K562 (cell line): ENCODE measurements around the gene PTPRE. TPM values are rescaled to one million over a fixed set of nuclear protein-coding genes. Genes with fewer than 3 reads are reported as not detected.

ENCODE experiments used
- ATAC-seq: fragments of 200-7000 bp; cut with Tn5 transposase; 3 replicates; pipeline ENCODE4 v1.9.1; 2020; ENCODE audit warnings: moderate library complexity
- BruUV-seq: library from RNA; stranded (reverse); fragments of 400-500 nt; replicated peaks from 2 replicates; lab custom pipeline; 2021; lab: Mats Ljungman, UMichigan
- CTCF ChIA-PET: fragments of 300-600 bp; formaldehyde crosslinking; extraction: SDS; loops from one replicate; lab custom pipeline; 2021; ENCODE audit warnings: low intra/inter-chr PET ratio; lab: Yijun Ruan, JAX
- POLR2A ChIA-PET: fragments of 300-600, 350-650 bp; sonication (Branson Sonifier 250); formaldehyde crosslinking; extraction: SDS; loops from one replicate; lab custom pipeline; 2021; ENCODE audit warnings: antibody characterized with exemption, inconsistent platforms; lab: Yijun Ruan, JAX
- DNase-seq, 4 experiments: peaks; one replicate each; pipeline versions ENCODE4 v3.0.0 to v3.0.0-alpha.2; 2011 to 2018; ENCODE audit warnings: low spot score in 3 of 4, mixed read lengths in 3 of 4; ENCODE audit errors: extremely low read depth in 1 of 4
- FAIRE-seq: peaks from 2 replicates; lab custom pipeline; 2011; peaks lifted over from hg19 to GRCh38; lab: Jason Lieb, UNC
- H2AFZ ChIP-seq: 2 replicates; pipeline ENCODE4 v1.6.0; 2011; ENCODE audit warnings: low read depth, low read length, control low read depth, inconsistent platforms
- H3K27ac ChIP-seq: fragments of 200-600 bp; 3 replicates; pipeline ENCODE4 v1.8.0; 2011; ENCODE audit warnings: low read depth, mild to moderate bottlenecking, control low read depth, inconsistent platforms, low read length, moderate library complexity, mixed read lengths; ENCODE audit errors: extremely low read depth
- H3K27me3 ChIP-seq, 2 experiments: fragments of 300-600 bp in 1 of 2; 2 replicates in 1 of 2; 3 replicates in 1 of 2; pipeline versions ENCODE4 v1.6.0 to v1.8.0; 2011; ENCODE audit warnings: inconsistent platforms in 2 of 2, low read length in 2 of 2, mild to moderate bottlenecking in 1 of 2, mixed read lengths in 1 of 2, moderate library complexity in 1 of 2; ENCODE audit not compliant: control insufficient read depth in 2 of 2, insufficient read depth in 2 of 2
- H3K36me3 ChIP-seq: fragments of 300-600 bp; 3 replicates; pipeline ENCODE4 v1.8.0; 2011; ENCODE audit warnings: mild to moderate bottlenecking, low read length, inconsistent platforms; ENCODE audit not compliant: control insufficient read depth, insufficient read depth
- H3K4me1 ChIP-seq, 2 experiments: fragments of 200-600 bp in 1 of 2; replicated peaks in 1 of 2; 2 replicates in 1 of 2; 3 replicates in 1 of 2; pipeline versions ENCODE4 v1.5.1 to v1.8.0; 2011; ENCODE audit warnings: inconsistent platforms in 2 of 2, low read length in 2 of 2, mild to moderate bottlenecking in 1 of 2, mixed read lengths in 1 of 2, moderate library complexity in 1 of 2; ENCODE audit not compliant: control insufficient read depth in 2 of 2, insufficient read depth in 2 of 2
- H3K4me2 ChIP-seq: 2 replicates; pipeline ENCODE4 v1.6.1; 2011; ENCODE audit warnings: low read length, control low read depth, inconsistent platforms, mixed read lengths; ENCODE audit not compliant: insufficient read depth
- H3K4me3 ChIP-seq: fragments of 200-600 bp; sonication (generic), shearing (Covaris generic); 2 replicates; pipeline ENCODE4 v1.5.1; 2016; ENCODE audit warnings: control low read depth, inconsistent platforms
- H3K79me2 ChIP-seq: fragments of 200-600 bp; 3 replicates; pipeline ENCODE4 v1.8.0; 2011; ENCODE audit warnings: low read length, inconsistent platforms; ENCODE audit not compliant: control insufficient read depth, insufficient read depth
- H3K9ac ChIP-seq, 2 experiments: 2 replicates each; pipeline versions ENCODE4 v1.6.0 to v1.6.1; 2011; ENCODE audit warnings: low read depth in 2 of 2, low read length in 2 of 2, control low read depth in 1 of 2, inconsistent platforms in 1 of 2, mild to moderate bottlenecking in 1 of 2, mixed read lengths in 1 of 2; ENCODE audit not compliant: insufficient read depth in 1 of 2
- H3K9me1 ChIP-seq: one replicate; pipeline ENCODE4 v1.6.0; 2011; ENCODE audit warnings: inconsistent platforms, mild to moderate bottlenecking, low read length, moderate library complexity; ENCODE audit not compliant: control insufficient read depth, insufficient read depth
- H3K9me3 ChIP-seq: replicated peaks from 2 replicates; pipeline ENCODE4 v1.5.1; 2011; ENCODE audit warnings: low read depth, low read length, inconsistent platforms; ENCODE audit not compliant: control insufficient read depth, insufficient read depth
- H4K20me1 ChIP-seq: replicated peaks from 2 replicates; pipeline ENCODE4 v1.6.1; 2011; ENCODE audit warnings: low read length, inconsistent platforms, mixed read lengths; ENCODE audit not compliant: control insufficient read depth, insufficient read depth
- KAT8 ChIP-seq: fragments of 450-650 bp; IDR thresholded peaks from 2 replicates; pipeline ENCODE4 v1.6.1; 2016; ENCODE audit warnings: low read depth, mild to moderate bottlenecking
- NFRKB ChIP-seq: fragments of 450-650 bp; IDR thresholded peaks from 2 replicates; pipeline ENCODE4 v1.6.1; 2016; ENCODE audit warnings: low read depth
- RHOXF2B ChIP-seq: fragments of 250-450 bp; sonication (Bioruptor Pico); conservative IDR thresholded peaks from 2 replicates; pipeline ENCODE4 v1.5.1; 2021
- STAT5B ChIP-seq: fragments of 250-450 bp; sonication (Bioruptor Pico); IDR thresholded peaks from 2 replicates; pipeline ENCODE4 v1.8.0; 2021; ENCODE audit warnings: mild to moderate bottlenecking, inconsistent platforms
- SUPT5H ChIP-seq: fragments of 450-650 bp; IDR thresholded peaks from 2 replicates; pipeline ENCODE4 v1.6.1; 2016
- TAF15 ChIP-seq: fragments of 200-400 bp; formaldehyde crosslinking; IDR thresholded peaks from 2 replicates; pipeline ENCODE4 v1.6.1; 2017; ENCODE audit warnings: mild to moderate bottlenecking, low read depth, low read length, moderate library complexity
- TFAM ChIP-seq: fragments of 250-450 bp; sonication (Bioruptor Pico); conservative IDR thresholded peaks from 2 replicates; pipeline ENCODE4 v1.5.0; 2021; ENCODE audit warnings: mild to moderate bottlenecking, moderate library complexity
- ZNF354B ChIP-seq: fragments of 250-450 bp; sonication (Bioruptor Pico); IDR thresholded peaks from 2 replicates; pipeline ENCODE4 v1.4.0; 2020
- WGBS: fragments of 100-300 bp; shearing (Covaris generic); methylation state at CpG from one replicate; pipeline ENCODE4 v1.1.6; 2016; ENCODE audit warnings: low coverage, mixed read lengths; ENCODE audit not compliant: insufficient coverage; ENCODE audit errors: missing lambda C conversion rate; 5-methylcytosine and 5-hydroxymethylcytosine counted together
- in situ Hi-C: fragments of 300-500 bp; cut with MboI; formaldehyde crosslinking; loops from 4 replicates; pipeline ENCODE4 v1.15.0; 2018; ENCODE audit warnings: inconsistent platforms, mixed read lengths
- intact Hi-C: fragments of 100-400 bp; cut with micrococcal nuclease; formaldehyde crosslinking; loops from 2 replicates; pipeline ENCODE4 v1.14.2; 2022
- polyA plus RNA-seq, 8 experiments: library from polyadenylated mRNA; depleted of rRNA in 4 of 8; stranded (reverse) in 5 of 8; unstranded in 3 of 8; fragments of >200 nt; fragmentation: Nextera tagmentation in 2 of 8; fragmentation: Illumina TruSeq in 1 of 8; extraction: Ambion mirVana in 2 of 8; extraction: Trizol in 1 of 8; gene quantifications; 2 replicates each; pipeline versions ENCODE4 v1.2.1 to v1.2.3, GENCODE V29; 2011 to 2014; ENCODE audit warnings: inconsistent platforms in 1 of 8, missing spikeins in 1 of 8
- total RNA-seq, 7 experiments: library from RNA; depleted of rRNA in 6 of 7; stranded (reverse); fragments of >200 nt in 6 of 7; fragmentation: Illumina TruSeq in 2 of 7; extraction: Trizol in 2 of 7; gene quantifications; 2 replicates each; pipeline versions ENCODE4 v1.2.1 to v1.2.3, GENCODE V29; 2011 to 2021; ENCODE audit warnings: low replicate concordance in 1 of 7
- TF ChIP-seq, protein P1 (sequence below): sonication (generic); formaldehyde crosslinking; IDR thresholded peaks from 2 replicates; pipeline ENCODE4 v1.8.0; 2022; ENCODE audit warnings: mild to moderate bottlenecking, missing genetic modification reagents
- TF ChIP-seq, protein P2 (sequence below): fragments of 250-450 bp; sonication (Bioruptor Pico); IDR thresholded peaks from 2 replicates; pipeline ENCODE4 v1.5.0; 2020; ENCODE audit warnings: mild to moderate bottlenecking

PTPRE gene
- total and polyA plus RNA-seq, 9 of the 15 experiments (the other 6 are each of a cell fraction or from before 2014, with no cell fraction given) = 0.01 to 0.13 (median 0.04) TPM; not detected in 4

DNA sequence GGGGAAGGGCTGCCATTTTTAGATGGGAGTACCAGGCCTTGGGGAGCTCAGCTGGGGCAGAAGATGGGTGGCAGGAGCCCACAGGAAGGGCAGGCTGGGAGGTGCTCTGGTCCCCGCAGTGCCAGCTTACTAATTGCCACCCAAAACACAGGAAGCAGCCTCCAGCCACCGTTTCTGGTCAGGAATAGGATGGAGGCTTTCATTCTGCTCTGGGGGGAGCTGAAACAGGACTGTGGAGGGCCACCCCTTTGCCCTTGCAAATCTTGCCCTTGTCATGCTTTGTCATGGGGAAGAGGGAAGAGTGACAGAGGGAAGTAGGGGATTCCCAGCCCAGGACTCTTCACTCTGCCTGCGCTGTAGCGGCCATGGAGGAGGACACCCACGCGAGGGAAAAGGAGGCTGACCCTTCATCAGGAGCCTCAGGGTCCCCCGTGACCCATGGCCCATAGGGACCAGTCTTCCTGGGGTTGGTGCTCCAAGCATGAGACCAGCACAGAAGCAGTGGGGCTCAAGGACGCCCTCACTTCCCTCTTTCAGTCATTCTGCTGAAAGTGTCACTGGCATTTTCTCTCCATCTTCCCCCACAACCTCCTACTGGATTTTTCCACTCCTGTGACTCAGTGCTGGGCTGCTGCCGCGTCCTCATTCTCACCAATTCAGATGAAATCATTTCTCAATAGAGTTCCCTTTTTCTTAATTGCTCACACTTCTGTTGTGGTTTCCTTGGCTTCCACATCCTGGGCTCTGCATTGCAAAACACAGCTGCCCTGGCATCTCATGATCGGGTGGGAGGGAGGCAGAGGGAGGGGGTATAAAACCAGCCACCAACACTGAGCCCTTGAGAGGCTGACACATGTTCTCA is 157.4 kb downstream of the PTPRE start:
- FAIRE-seq = no peak
- ATAC-seq = no peak
- peaks cover 0 to 5% of the 10 kb centered on the region in 2 experiments; a peak in 2 of 5 replicates for H3K27me3 ChIP-seq
- no peaks in the 10 kb centered on the region; the same call in 2 of the 3 replicates for H3K36me3 ChIP-seq
- H3K4me3 ChIP-seq = no peak overlapping the region
- CTCF ChIA-PET = no interaction called here
- 0% methylated on average over 9 of the region's 11 CpGs for WGBS
- H2AFZ ChIP-seq = no peak overlapping the region
- no peaks in the 10 kb centered on the region for H3K9me3 ChIP-seq
- H4K20me1 ChIP-seq = no peaks in the 10 kb centered on the region
- no peaks in the 10 kb centered on the region for H3K79me2 ChIP-seq
- BruUV-seq = no TSS peak
- intact Hi-C loops (loop anchor here (10.0 kb wide), 1 partner anchor 50 kb away; no protein-coding TSS in a partner anchor), in situ Hi-C loops (no loop called here)
- peaks cover 0 to 3% of the 10 kb centered on the region in 2 experiments; a peak in 2 of 5 replicates for H3K4me1 ChIP-seq
- no peak overlapping the region for H3K9ac ChIP-seq
- no peak overlapping the region for H3K4me2 ChIP-seq
- H3K27ac ChIP-seq = no peak overlapping the region
- no peak for DNase-seq
- H3K9me1 ChIP-seq = no peaks in the 10 kb centered on the region
- no peak for TF ChIP-seq TAF15
- TF ChIP-seq KAT8 = no peak
- TF ChIP-seq SUPT5H = no peak
- POLR2A ChIA-PET = no interaction called here

DNA sequence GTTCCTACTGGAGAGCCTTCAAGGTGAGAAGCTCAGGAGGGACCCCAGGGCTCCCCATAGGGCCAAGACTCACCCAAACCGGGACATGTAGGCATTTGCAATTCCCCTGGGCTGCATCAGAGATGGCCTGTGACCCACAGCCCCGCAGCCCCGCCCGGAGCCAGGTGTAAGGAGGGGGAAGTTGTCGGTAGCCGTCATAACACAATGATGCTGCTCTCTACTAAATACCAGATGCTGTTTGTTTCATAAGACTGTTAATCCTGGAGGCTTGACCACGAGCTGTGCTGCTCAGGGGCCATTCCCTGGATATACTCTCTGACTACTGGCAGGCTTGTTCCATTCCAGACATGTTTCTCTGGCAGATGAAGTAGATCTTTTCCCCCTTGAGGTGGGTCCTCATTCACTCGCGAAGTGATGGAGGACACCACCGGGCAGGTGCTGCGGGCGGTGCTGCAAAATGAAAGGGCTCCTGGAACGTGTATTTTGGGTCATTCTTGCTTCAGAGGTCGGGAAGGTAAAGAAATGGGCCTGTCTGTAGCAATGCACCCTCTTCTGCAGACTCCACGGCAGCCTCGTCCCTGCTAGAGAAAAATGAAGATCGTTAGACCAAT is 158.2 kb downstream of the PTPRE start:
- ChIA-PET CTCF (no interaction called here), POLR2A (no interaction called here)
- H3K9me3 ChIP-seq = no peaks in the 10 kb centered on the region
- peaks cover 0 to 11% of the 10 kb centered on the region in 2 experiments; a peak in 2 of 5 replicates for H3K27me3 ChIP-seq
- in situ Hi-C loops (no loop called here), intact Hi-C loops (loop anchor here (10.0 kb wide), 1 partner anchor 50 kb away; no protein-coding TSS in a partner anchor)
- H2AFZ ChIP-seq = no peak overlapping the region
- ATAC-seq (no peak), FAIRE-seq (no peak), DNase-seq (no peak)
- H3K27ac ChIP-seq = no peak overlapping the region
- no peaks in the 10 kb centered on the region for H3K79me2 ChIP-seq
- no peaks in the 10 kb centered on the region; the same call in 2 of the 3 replicates for H3K36me3 ChIP-seq
- H3K4me1 ChIP-seq = peaks cover 3 to 5% of the 10 kb centered on the region in 2 experiments; a peak in 3 of 5 replicates
- H3K9me1 ChIP-seq = no peaks in the 10 kb centered on the region
- H3K4me2 ChIP-seq = no peak overlapping the region
- 2% methylated on average over 10 of the region's 17 CpGs for WGBS
- H3K9ac ChIP-seq = no peak overlapping the region
- H3K4me3 ChIP-seq = no peak overlapping the region
- BruUV-seq = no TSS peak
- H4K20me1 ChIP-seq = no peaks in the 10 kb centered on the region
- TF ChIP-seq ZNF354B (CRISPR knock-in tag) = no peak
- no peak for TF ChIP-seq NFRKB
- TF ChIP-seq, protein P1, sequence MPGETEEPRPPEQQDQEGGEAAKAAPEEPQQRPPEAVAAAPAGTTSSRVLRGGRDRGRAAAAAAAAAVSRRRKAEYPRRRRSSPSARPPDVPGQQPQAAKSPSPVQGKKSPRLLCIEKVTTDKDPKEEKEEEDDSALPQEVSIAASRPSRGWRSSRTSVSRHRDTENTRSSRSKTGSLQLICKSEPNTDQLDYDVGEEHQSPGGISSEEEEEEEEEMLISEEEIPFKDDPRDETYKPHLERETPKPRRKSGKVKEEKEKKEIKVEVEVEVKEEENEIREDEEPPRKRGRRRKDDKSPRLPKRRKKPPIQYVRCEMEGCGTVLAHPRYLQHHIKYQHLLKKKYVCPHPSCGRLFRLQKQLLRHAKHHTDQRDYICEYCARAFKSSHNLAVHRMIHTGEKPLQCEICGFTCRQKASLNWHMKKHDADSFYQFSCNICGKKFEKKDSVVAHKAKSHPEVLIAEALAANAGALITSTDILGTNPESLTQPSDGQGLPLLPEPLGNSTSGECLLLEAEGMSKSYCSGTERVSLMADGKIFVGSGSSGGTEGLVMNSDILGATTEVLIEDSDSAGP (CRISPR knock-in tag) = no peak
- no peak for TF ChIP-seq TFAM
- TF ChIP-seq, protein P2, sequence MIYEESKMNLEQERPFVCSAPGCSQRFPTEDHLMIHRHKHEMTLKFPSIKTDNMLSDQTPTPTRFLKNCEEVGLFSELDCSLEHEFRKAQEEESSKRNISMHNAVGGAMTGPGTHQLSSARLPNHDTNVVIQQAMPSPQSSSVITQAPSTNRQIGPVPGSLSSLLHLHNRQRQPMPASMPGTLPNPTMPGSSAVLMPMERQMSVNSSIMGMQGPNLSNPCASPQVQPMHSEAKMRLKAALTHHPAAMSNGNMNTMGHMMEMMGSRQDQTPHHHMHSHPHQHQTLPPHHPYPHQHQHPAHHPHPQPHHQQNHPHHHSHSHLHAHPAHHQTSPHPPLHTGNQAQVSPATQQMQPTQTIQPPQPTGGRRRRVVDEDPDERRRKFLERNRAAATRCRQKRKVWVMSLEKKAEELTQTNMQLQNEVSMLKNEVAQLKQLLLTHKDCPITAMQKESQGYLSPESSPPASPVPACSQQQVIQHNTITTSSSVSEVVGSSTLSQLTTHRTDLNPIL (CRISPR knock-in tag) = no peak
- no peak for TF ChIP-seq STAT5B (CRISPR knock-in tag)
- no peak for TF ChIP-seq RHOXF2B (CRISPR knock-in tag)
